Endothelial cell of umbilical vein (primary cell): Measurements from ENCODE around the gene ATP1A4.

Experiments
- EZH2 ChIP-seq: IDR thresholded peaks from 2 replicates; pipeline ENCODE4 v1.6.1; 2012; ENCODE audit warnings: borderline replicate concordance, low read depth, mild to moderate bottlenecking, moderate library complexity, low read length, inconsistent platforms; ENCODE audit not compliant: severe bottlenecking
- FOS ChIP-seq: IDR thresholded peaks from 2 replicates; pipeline ENCODE4 v1.6.1; 2011; ENCODE audit warnings: mild to moderate bottlenecking, low read length, moderate library complexity, borderline replicate concordance; ENCODE audit not compliant: insufficient read depth
- GATA2 ChIP-seq: IDR thresholded peaks from 2 replicates; pipeline ENCODE4 v1.7.0; 2011; ENCODE audit warnings: low read depth, mild to moderate bottlenecking, moderate library complexity, mixed read lengths, low read length; ENCODE audit not compliant: insufficient read length, insufficient read depth
- JUN ChIP-seq: IDR thresholded peaks from 2 replicates; pipeline ENCODE4 v1.6.1; 2011; ENCODE audit warnings: borderline replicate concordance, low read depth; ENCODE audit not compliant: insufficient read length, insufficient read depth
- POLR2A ChIP-seq: IDR thresholded peaks from 2 replicates; pipeline ENCODE4 v1.6.1; 2012; ENCODE audit warnings: low read depth, mild to moderate bottlenecking, control low read depth, low read length
- TF ChIP-seq, protein P1 (sequence below), 2 donors: IDR thresholded peaks; 1 replicate in 1 of 2; 2 replicates in 1 of 2; pipeline ENCODE4 v1.5.1; 2011; ENCODE audit warnings: low read length in 2 of 2, mild to moderate bottlenecking in 2 of 2, moderate library complexity in 2 of 2, control low read depth in 1 of 2, inconsistent platforms in 1 of 2, low read depth in 1 of 2; ENCODE audit not compliant: insufficient read depth in 1 of 2; ENCODE audit errors: extremely low read depth in 1 of 2

DNA sequence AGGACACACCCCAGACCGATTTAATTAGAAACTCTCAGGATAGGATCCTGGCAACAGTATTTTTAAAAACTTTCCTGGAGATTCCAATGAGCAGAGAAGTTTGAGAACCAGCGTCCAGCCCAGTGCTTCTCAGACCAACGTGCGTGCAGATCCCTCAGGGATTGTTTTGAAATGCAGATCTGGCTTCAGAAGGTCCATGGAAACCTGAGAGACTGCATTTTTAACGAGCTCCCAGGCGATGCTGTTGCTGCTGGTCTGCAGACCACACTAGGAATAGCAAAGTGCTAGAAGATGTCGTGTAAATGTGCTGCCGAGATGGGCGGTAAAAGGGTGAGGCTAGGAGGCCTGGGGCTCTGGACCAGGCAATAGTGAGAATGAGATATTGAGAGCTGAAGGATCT, 20.6 kb downstream of the ATP1A4 start:
- TF ChIP-seq, protein P1, sequence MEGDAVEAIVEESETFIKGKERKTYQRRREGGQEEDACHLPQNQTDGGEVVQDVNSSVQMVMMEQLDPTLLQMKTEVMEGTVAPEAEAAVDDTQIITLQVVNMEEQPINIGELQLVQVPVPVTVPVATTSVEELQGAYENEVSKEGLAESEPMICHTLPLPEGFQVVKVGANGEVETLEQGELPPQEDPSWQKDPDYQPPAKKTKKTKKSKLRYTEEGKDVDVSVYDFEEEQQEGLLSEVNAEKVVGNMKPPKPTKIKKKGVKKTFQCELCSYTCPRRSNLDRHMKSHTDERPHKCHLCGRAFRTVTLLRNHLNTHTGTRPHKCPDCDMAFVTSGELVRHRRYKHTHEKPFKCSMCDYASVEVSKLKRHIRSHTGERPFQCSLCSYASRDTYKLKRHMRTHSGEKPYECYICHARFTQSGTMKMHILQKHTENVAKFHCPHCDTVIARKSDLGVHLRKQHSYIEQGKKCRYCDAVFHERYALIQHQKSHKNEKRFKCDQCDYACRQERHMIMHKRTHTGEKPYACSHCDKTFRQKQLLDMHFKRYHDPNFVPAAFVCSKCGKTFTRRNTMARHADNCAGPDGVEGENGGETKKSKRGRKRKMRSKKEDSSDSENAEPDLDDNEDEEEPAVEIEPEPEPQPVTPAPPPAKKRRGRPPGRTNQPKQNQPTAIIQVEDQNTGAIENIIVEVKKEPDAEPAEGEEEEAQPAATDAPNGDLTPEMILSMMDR (IDR thresholded peaks at IDR 0.05; ENCODE audit: extremely low read depth in 1 of 2, insufficient read depth in 1 of 2, low read depth in 1 of 2, low read length in 2 of 2): no peak
- TF ChIP-seq FOS (no peak), POLR2A (no peak), EZH2 (no peak), JUN (no peak), GATA2 (no peak)
